Sigmoid colon (tissue), 7 donors: ENCODE results near the gene UNCX. TPM values are rescaled to one million over a fixed set of nuclear protein-coding genes. Genes with fewer than 3 reads are reported as not detected.
A peak's percentile ranks its signal among the peaks of the same experiment; 100 is the strongest.

Source experiments
- DNase-seq: peaks from one replicate; pipeline ENCODE4 v3.0.0-alpha.2; 2019
- H3K27ac ChIP-seq, 4 donors: fragments of 200-600 bp; sonication (generic); one replicate each; pipeline ENCODE4 v1.5.1; 2016 to 2019; ENCODE audit warnings: mild to moderate bottlenecking in 1 of 4
- H3K27me3 ChIP-seq, 3 donors: fragments of 200-600 bp; sonication (generic); one replicate each; pipeline ENCODE4 v1.5.1; 2019; ENCODE audit warnings: mild to moderate bottlenecking in 1 of 3
- H3K36me3 ChIP-seq, 4 donors: fragments of 200-600 bp; sonication (generic); one replicate each; pipeline ENCODE4 v1.5.1; 2016 to 2019
- H3K4me1 ChIP-seq, 4 donors: fragments of 200-600 bp; sonication (generic); one replicate each; pipeline ENCODE4 v1.5.1; 2017 to 2019
- H3K4me3 ChIP-seq, 4 donors: fragments of 200-600 bp; sonication (generic); one replicate each; pipeline ENCODE4 v1.5.1; 2017 to 2019; ENCODE audit warnings: mild to moderate bottlenecking in 2 of 4, moderate library complexity in 1 of 4
- H3K9me3 ChIP-seq, 4 donors: fragments of 200-600 bp in 3 of 4; sonication (generic) in 3 of 4; one replicate each; pipeline versions ENCODE4 v1.5.1 to v1.6.1; 2013 to 2019
- EP300 ChIP-seq, 4 donors: sonication (generic); formaldehyde crosslinking; IDR thresholded peaks; one replicate each; pipeline ENCODE4 v1.6.1; 2017; ENCODE audit warnings: antibody characterized with exemption in 4 of 4
- POLR2A ChIP-seq, 2 donors: fragments of 450-650 bp; IDR thresholded peaks; one replicate each; pipeline ENCODE4 v1.6.1; 2016; ENCODE audit warnings: antibody characterized with exemption in 2 of 2, mild to moderate bottlenecking in 2 of 2, moderate library complexity in 2 of 2
- POLR2AphosphoS5 ChIP-seq, 4 donors: sonication (generic); formaldehyde crosslinking; IDR thresholded peaks; one replicate each; pipeline ENCODE4 v1.6.1; 2017; ENCODE audit warnings: antibody characterized with exemption in 4 of 4
- WGBS, 2 donors: extraction: QIAGEN DNeasy Blood & Tissue Kit; methylation state at CpG; one replicate each; pipeline ENCODE4 v1.1.7; 2013; 5-methylcytosine and 5-hydroxymethylcytosine counted together
- intact Hi-C: fragments of 100-400 bp; cut with DNase I; formaldehyde crosslinking; loops from one replicate; pipeline ENCODE4 v1.15.1; 2023
- polyA plus RNA-seq, 3 donors: library from polyadenylated mRNA; stranded (reverse); fragments of 200-250 nt; gene quantifications; one replicate each; pipeline ENCODE4 v1.2.3, GENCODE V29; 2013
- total RNA-seq, 4 donors: library from RNA; depleted of rRNA; stranded (reverse); fragments of >200 nt; gene quantifications; one replicate each; pipeline ENCODE4 v1.1.0, GENCODE V29; 2016
- TF ChIP-seq, protein P1 (sequence below), 4 experiments: fragments of 450-650 bp in 3 of 4; fragments of 200-600 bp in 1 of 4; IDR thresholded peaks; one replicate each; pipeline ENCODE4 v1.5.1; 2016 to 2019; ENCODE audit warnings: antibody characterized with exemption in 4 of 4, mild to moderate bottlenecking in 3 of 4, moderate library complexity in 2 of 4
- donor health status: healthy with polysubstance abuse.
- donor health status: Bipolar disorder and iron deficiency.
- donor health status: healthy.

The UNCX gene
- total and polyA plus RNA-seq, 7 donors: not detected

DNA sequence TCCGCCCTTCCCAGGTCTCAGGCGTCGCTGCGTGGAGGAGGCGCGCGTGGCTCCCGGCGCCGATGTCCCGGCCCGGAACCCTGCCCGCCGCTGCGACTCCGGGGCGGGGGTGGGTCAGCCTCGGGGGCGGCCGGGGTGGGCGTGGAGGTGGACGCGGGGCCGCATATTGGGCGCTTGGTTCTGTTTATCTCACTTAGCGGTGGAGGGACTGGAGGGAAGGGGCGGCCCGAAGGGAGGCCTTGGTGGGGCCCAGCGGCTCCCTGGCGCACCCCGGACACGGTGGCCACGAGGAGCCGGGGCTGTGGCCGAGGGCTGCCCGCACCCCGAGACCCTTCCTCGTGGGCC lies 8.6 kb downstream of the UNCX start:
- no peak overlapping the region for H3K27ac ChIP-seq
- no peak overlapping the region for H3K4me3 ChIP-seq
- TF ChIP-seq, protein P1, sequence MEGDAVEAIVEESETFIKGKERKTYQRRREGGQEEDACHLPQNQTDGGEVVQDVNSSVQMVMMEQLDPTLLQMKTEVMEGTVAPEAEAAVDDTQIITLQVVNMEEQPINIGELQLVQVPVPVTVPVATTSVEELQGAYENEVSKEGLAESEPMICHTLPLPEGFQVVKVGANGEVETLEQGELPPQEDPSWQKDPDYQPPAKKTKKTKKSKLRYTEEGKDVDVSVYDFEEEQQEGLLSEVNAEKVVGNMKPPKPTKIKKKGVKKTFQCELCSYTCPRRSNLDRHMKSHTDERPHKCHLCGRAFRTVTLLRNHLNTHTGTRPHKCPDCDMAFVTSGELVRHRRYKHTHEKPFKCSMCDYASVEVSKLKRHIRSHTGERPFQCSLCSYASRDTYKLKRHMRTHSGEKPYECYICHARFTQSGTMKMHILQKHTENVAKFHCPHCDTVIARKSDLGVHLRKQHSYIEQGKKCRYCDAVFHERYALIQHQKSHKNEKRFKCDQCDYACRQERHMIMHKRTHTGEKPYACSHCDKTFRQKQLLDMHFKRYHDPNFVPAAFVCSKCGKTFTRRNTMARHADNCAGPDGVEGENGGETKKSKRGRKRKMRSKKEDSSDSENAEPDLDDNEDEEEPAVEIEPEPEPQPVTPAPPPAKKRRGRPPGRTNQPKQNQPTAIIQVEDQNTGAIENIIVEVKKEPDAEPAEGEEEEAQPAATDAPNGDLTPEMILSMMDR (IDR thresholded peaks at IDR 0.05): no peak
- no peak for TF ChIP-seq POLR2AphosphoS5 (IDR thresholded peaks at IDR 0.05)
- intact Hi-C loops: no loop called here
- peaks cover 0 to 33% (median 23%) of the 10 kb centered on the region in 4 donors for H3K4me1 ChIP-seq
- no peaks in the 10 kb centered on the region for H3K36me3 ChIP-seq
- no peak for DNase-seq
- H3K27me3 ChIP-seq: peaks cover 81 to 97% (median 90%) of the 10 kb centered on the region in 3 donors
- H3K9me3 ChIP-seq: no peaks in the 10 kb centered on the region
- 8 to 11% methylated on average over 38 of the region's 38 CpGs for WGBS, 2 donors

DNA sequence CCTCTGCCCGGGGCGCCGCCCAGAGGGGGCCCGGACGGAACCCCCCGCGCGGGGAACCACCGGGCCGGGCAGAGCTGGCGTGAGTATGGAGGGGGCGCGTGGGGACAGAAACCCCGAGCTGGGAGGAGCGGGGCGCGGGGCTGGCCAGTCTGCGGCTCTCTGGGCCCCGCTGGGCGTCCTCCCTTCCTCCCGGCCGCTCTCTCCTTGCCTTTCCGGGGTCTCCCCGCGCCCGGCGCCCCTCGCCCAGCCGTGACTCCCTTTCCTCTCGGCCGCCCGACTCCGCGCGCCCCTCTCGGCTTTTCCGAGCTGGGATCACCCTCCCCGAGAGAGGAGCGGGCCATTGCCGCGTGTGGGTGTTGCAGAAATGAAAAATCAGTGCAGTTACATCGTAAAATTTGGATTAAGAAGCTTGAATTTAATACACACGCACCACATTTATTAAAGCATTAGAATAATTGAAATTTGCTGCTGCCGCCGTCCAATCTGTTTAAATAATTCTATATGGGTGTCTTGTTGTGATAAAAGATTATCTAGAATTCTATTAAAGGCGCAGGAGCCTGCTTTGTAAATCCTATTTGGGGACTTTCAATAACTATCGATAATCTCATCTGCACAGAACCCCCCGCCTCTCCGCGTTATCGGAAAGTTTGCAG lies 9.1 kb downstream of the UNCX start:
- H3K4me3 ChIP-seq: no peak overlapping the region
- H3K27ac ChIP-seq: no peak overlapping the region
- peaks cover 85 to 100% (median 95%) of the 10 kb centered on the region in 3 donors for H3K27me3 ChIP-seq
- H3K4me1 ChIP-seq: peaks cover 0 to 38% (median 26%) of the 10 kb centered on the region in 4 donors
- intact Hi-C loops: no loop called here
- TF ChIP-seq POLR2AphosphoS5 (IDR thresholded peaks at IDR 0.05) (peak in 1 of 4 donors; percentile 7), EP300 (IDR thresholded peaks at IDR 0.05) (no peak)
- TF ChIP-seq, protein P1 (IDR thresholded peaks at IDR 0.05): no peak
- DNase-seq: no peak
- no peaks in the 10 kb centered on the region for H3K36me3 ChIP-seq
- WGBS, 2 donors: 6 to 11% methylated on average over 51 of the region's 51 CpGs
- no peaks in the 10 kb centered on the region for H3K9me3 ChIP-seq

DNA sequence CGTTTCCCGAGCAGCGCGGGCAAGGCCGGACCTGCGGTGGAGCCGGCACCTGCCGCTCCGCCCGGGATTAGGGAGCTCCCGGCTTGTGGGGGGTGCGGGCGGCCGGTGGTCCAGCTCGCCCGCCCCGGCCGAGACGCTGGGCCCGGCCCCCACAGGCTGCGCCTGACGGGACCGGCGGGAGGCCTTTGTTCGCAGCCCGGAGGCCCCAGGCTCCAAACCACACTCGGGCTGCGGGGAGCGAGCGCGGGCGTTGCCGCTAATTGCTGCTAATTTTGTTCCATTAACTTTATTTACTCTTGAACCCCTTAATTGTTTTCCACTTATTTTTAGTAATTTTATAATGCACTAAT lies 9.6 kb downstream of the UNCX start:
- no peaks in the 10 kb centered on the region for H3K36me3 ChIP-seq
- 6% methylated on average over 33 of the region's 33 CpGs for WGBS, 2 donors
- no peak for DNase-seq
- TF ChIP-seq POLR2AphosphoS5 (IDR thresholded peaks at IDR 0.05): no peak
- no peak for TF ChIP-seq POLR2A (IDR thresholded peaks at IDR 0.05)
- TF ChIP-seq EP300 (IDR thresholded peaks at IDR 0.05): no peak
- TF ChIP-seq, protein P1 (IDR thresholded peaks at IDR 0.05): no peak
- H3K4me3 ChIP-seq: no peak overlapping the region
- H3K27ac ChIP-seq: no peak overlapping the region
- peaks cover 0 to 39% (median 26%) of the 10 kb centered on the region in 4 donors for H3K4me1 ChIP-seq
- peaks cover 85 to 100% (median 95%) of the 10 kb centered on the region in 3 donors for H3K27me3 ChIP-seq
- H3K9me3 ChIP-seq: no peaks in the 10 kb centered on the region
- intact Hi-C loops: no loop called here

DNA sequence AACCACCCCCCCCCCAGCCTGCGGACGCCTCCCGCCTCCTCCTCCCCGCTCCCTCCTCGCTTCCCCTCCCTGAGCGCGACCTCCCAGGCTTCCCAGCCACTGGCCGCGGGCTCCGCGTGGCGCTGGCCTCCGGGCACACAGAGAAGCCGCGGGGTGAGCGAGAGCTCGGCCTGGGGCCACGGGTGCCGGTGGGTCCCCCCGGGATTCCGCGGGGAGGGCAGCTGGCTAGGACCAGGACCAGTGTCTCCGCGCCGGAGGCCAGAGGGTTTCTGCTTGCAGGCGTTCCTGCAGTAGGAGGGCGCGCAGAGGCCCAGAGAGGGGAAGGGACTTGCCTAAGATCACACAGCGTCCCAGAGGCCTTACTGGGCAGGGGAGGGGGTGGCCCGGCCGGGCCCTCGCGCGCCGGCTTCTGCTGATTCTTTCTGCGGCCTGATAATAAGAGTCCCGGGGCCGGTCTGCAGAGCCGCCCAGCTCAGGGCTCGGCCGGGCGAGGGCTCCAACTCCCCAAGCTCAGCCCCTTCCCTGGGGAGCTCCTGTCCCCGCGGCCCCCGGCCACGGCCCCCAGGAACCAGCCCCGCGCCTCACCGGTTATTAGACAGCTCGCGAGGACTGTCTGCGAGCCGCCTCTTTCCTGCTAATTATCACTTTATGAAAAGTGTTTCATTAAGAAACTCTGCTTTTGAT lies 10.1 kb downstream of the UNCX start:
- Histone ChIP-seq H3K27ac (no peak overlapping the region), H3K27me3 (peaks cover 87 to 100% (median 95%) of the 10 kb centered on the region in 3 donors), H3K4me3 (no peak overlapping the region), H3K36me3 (no peaks in the 10 kb centered on the region), H3K4me1 (peaks cover 0 to 39% (median 29%) of the 10 kb centered on the region in 4 donors), H3K9me3 (no peaks in the 10 kb centered on the region)
- no peak for DNase-seq
- intact Hi-C loops: no loop called here
- WGBS, 2 donors: 7 to 14% methylated on average over 53 of the region's 53 CpGs
- TF ChIP-seq, protein P1 (IDR thresholded peaks at IDR 0.05): no peak
